Sigmoid colon (tissue), 7 donors: Measurements from ENCODE around the gene ST6GAL2. TPM values are rescaled to one million over a fixed set of nuclear protein-coding genes. Genes with fewer than 3 reads are reported as not detected.

Experiments used
- DNase-seq: peaks from one replicate; pipeline ENCODE4 v3.0.0-alpha.2; 2019
- H3K27ac ChIP-seq, 4 donors: fragments of 200-600 bp; sonication (generic); one replicate each; pipeline ENCODE4 v1.5.1; 2016 to 2019; ENCODE audit warnings: mild to moderate bottlenecking in 1 of 4
- H3K27me3 ChIP-seq, 3 donors: fragments of 200-600 bp; sonication (generic); one replicate each; pipeline ENCODE4 v1.5.1; 2019; ENCODE audit warnings: mild to moderate bottlenecking in 1 of 3
- H3K36me3 ChIP-seq, 4 donors: fragments of 200-600 bp; sonication (generic); one replicate each; pipeline ENCODE4 v1.5.1; 2016 to 2019
- H3K4me1 ChIP-seq, 4 donors: fragments of 200-600 bp; sonication (generic); one replicate each; pipeline ENCODE4 v1.5.1; 2017 to 2019
- H3K4me3 ChIP-seq, 4 donors: fragments of 200-600 bp; sonication (generic); one replicate each; pipeline ENCODE4 v1.5.1; 2017 to 2019; ENCODE audit warnings: mild to moderate bottlenecking in 2 of 4, moderate library complexity in 1 of 4
- H3K9me3 ChIP-seq, 4 donors: fragments of 200-600 bp in 3 of 4; sonication (generic) in 3 of 4; one replicate each; pipeline versions ENCODE4 v1.5.1 to v1.6.1; 2013 to 2019
- CTCF ChIP-seq, 4 experiments: fragments of 450-650 bp in 3 of 4; fragments of 200-600 bp in 1 of 4; IDR thresholded peaks; one replicate each; pipeline ENCODE4 v1.5.1; 2016 to 2019; ENCODE audit warnings: antibody characterized with exemption in 4 of 4, mild to moderate bottlenecking in 3 of 4, moderate library complexity in 2 of 4
- EP300 ChIP-seq, 4 donors: sonication (generic); formaldehyde crosslinking; IDR thresholded peaks; one replicate each; pipeline ENCODE4 v1.6.1; 2017; ENCODE audit warnings: antibody characterized with exemption in 4 of 4
- POLR2A ChIP-seq, 2 donors: fragments of 450-650 bp; IDR thresholded peaks; one replicate each; pipeline ENCODE4 v1.6.1; 2016; ENCODE audit warnings: antibody characterized with exemption in 2 of 2, mild to moderate bottlenecking in 2 of 2, moderate library complexity in 2 of 2
- POLR2AphosphoS5 ChIP-seq, 4 donors: sonication (generic); formaldehyde crosslinking; IDR thresholded peaks; one replicate each; pipeline ENCODE4 v1.6.1; 2017; ENCODE audit warnings: antibody characterized with exemption in 4 of 4
- WGBS, 2 donors: extraction: QIAGEN DNeasy Blood & Tissue Kit; methylation state at CpG; one replicate each; pipeline ENCODE4 v1.1.7; 2013; 5-methylcytosine and 5-hydroxymethylcytosine counted together
- intact Hi-C: fragments of 100-400 bp; cut with DNase I; formaldehyde crosslinking; loops from one replicate; pipeline ENCODE4 v1.15.1; 2023
- polyA plus RNA-seq, 3 donors: library from polyadenylated mRNA; stranded (reverse); fragments of 200-250 nt; gene quantifications; one replicate each; pipeline ENCODE4 v1.2.3, GENCODE V29; 2013
- total RNA-seq, 4 donors: library from RNA; depleted of rRNA; stranded (reverse); fragments of >200 nt; gene quantifications; one replicate each; pipeline ENCODE4 v1.1.0, GENCODE V29; 2016
- donor health status: healthy with polysubstance abuse.
- donor health status: Bipolar disorder and iron deficiency.
- donor health status: healthy.

The ST6GAL2 gene
- total and polyA plus RNA-seq, 7 donors, result under 0.01 to 6.2 (median 0.83) TPM

- Histone ChIP-seq H3K27me3 (no peaks in the 10 kb centered on the region), H3K27ac (no peak overlapping the region), H3K9me3 (no peaks in the 10 kb centered on the region), H3K4me1 (no peaks in the 10 kb centered on the region), H3K4me3 (no peak overlapping the region), H3K36me3 (no peaks in the 10 kb centered on the region)
- TF ChIP-seq CTCF (IDR thresholded peaks at IDR 0.05) (no peak), EP300 (IDR thresholded peaks at IDR 0.05) (no peak), POLR2AphosphoS5 (IDR thresholded peaks at IDR 0.05) (no peak)
- WGBS, 2 donors, result 89 to 91% methylated on average over 2 of the region's 2 CpGs
- intact Hi-C loops, result no loop called here
- DNase-seq, result no peak
Measured at GRCh38 chr2:106770986-106771385, 115.0 kb downstream of the ST6GAL2 start.

GRCh38 chr2:106764614-106765013, 121.4 kb downstream of the ST6GAL2 start:
- no peaks in the 10 kb centered on the region for H3K36me3 ChIP-seq
- H3K27ac ChIP-seq, result no peak overlapping the region
- no peaks in the 10 kb centered on the region for H3K4me1 ChIP-seq
- H3K9me3 ChIP-seq, result no peaks in the 10 kb centered on the region
- H3K4me3 ChIP-seq, result no peak overlapping the region
- intact Hi-C loops, result no loop called here
- H3K27me3 ChIP-seq, result no peaks in the 10 kb centered on the region
- no peak for DNase-seq
- TF ChIP-seq POLR2AphosphoS5 (IDR thresholded peaks at IDR 0.05) (no peak), CTCF (IDR thresholded peaks at IDR 0.05) (no peak), EP300 (IDR thresholded peaks at IDR 0.05) (no peak), POLR2A (IDR thresholded peaks at IDR 0.05) (no peak)
- 76 to 83% methylated on average over 5 of the region's 5 CpGs for WGBS, 2 donors

- TF ChIP-seq POLR2A (IDR thresholded peaks at IDR 0.05) (no peak), POLR2AphosphoS5 (IDR thresholded peaks at IDR 0.05) (no peak)
- WGBS, 2 donors, result 73 to 75% methylated on average over 2 of the region's 2 CpGs
Measured at GRCh38 chr2:106759966-106760365, 126.0 kb downstream of the ST6GAL2 start.

GRCh38 chr2:106758901-106759497, 127.0 kb downstream of the ST6GAL2 start:
- H3K4me1 ChIP-seq, result no peaks in the 10 kb centered on the region
- no peaks in the 10 kb centered on the region for H3K36me3 ChIP-seq
- WGBS, 2 donors, result 82 to 93% methylated on average over 1 of the region's 1 CpG
- DNase-seq, result no peak
- intact Hi-C loops, result no loop called here
- H3K9me3 ChIP-seq, result no peaks in the 10 kb centered on the region
- TF ChIP-seq EP300 (IDR thresholded peaks at IDR 0.05) (no peak), POLR2A (IDR thresholded peaks at IDR 0.05) (no peak), POLR2AphosphoS5 (IDR thresholded peaks at IDR 0.05) (no peak), CTCF (IDR thresholded peaks at IDR 0.05) (no peak)
- peak overlapping the region in 1 of 4 donors; percentile 15 for H3K27ac ChIP-seq
- no peaks in the 10 kb centered on the region for H3K27me3 ChIP-seq
- H3K4me3 ChIP-seq, result no peak overlapping the region

More at GRCh38 chr2:106759966-106760365, 126.0 kb downstream of the ST6GAL2 start:
- intact Hi-C loops, result no loop called here
- Histone ChIP-seq H3K4me1 (no peaks in the 10 kb centered on the region), H3K27ac (no peak overlapping the region), H3K27me3 (no peaks in the 10 kb centered on the region), H3K36me3 (no peaks in the 10 kb centered on the region), H3K4me3 (no peak overlapping the region), H3K9me3 (no peaks in the 10 kb centered on the region)
- DNase-seq, result no peak
